Stimulated activated CD8-positive, alpha-beta memory T cell treated with anti-CD3 and anti-CD28 coated beads, Interleukin-12 subunit alpha, Interleukin-12 subunit beta, amount 100 ng/mL, for 24 hours (primary cell): ENCODE results near the gene SFMBT1.
"Not testable (repeated sequence)": the region's sequence is repeated elsewhere in the genome, so short reads cannot be mapped to it uniquely, and the experiment has no call there.

Source experiments
- DNase-seq: peaks from one replicate; pipeline ENCODE4 v3.0.0-alpha.2; 2020; ENCODE audit errors: extremely low read depth

Gene SFMBT1

DNA sequence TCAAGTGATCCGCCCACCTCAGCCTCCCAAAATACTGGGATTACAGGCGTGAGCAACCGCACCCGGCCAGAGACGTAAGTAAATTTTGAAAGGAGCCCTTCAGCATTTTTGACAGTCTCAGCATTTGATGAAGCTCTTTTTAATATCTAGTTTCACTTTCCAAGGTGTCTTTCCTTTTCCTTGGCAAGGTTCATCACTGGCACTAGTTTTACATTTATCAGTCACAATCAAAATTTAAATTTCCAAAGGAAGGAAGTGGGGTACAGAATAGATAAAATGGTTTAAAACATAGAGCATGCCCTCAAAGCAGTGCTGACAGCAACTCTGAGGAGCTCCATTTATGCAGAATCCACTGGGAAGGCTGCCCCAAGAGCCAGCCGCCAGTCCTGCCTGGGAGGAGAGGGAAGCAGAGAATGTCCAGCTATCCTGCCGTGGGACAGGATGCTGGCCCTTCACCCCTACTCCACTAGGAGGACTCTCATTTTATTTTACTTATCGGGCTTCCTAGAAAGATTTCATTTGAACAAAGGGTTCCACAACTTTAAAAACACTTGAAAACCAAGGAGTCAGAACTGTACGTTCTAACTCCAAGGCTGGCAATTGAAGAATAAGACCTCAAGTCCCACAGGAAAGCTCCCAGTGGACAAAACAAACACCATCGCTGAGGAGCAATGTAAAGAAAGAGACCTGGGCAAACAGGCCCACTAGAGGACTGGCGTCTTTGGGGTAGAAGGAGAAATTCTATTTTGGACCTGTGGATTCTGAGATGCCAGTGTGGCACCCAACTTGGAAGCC lies 9.9 kb downstream of the SFMBT1 start:
- DNase-seq, result no peak

DNA sequence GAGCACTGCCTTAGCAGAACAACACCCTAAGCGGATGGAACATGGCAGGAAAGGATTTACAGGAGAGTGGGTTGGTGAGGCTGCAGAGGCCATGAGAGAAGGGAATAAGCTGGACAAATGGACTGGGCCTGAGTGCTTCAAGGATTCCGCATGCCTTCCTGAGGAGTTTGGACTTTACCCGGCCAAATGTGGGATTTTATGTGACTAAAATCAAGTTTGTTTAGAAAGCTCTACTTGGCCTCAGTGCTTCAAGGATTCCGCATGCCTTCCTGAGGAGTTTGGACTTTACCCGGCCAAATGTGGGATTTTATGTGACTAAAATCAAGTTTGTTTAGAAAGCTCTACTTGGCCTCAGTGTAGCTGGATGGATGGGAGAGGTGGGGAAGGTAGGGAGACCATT lies 10.9 kb downstream of the SFMBT1 start:
- not testable (repeated sequence) for DNase-seq

DNA sequence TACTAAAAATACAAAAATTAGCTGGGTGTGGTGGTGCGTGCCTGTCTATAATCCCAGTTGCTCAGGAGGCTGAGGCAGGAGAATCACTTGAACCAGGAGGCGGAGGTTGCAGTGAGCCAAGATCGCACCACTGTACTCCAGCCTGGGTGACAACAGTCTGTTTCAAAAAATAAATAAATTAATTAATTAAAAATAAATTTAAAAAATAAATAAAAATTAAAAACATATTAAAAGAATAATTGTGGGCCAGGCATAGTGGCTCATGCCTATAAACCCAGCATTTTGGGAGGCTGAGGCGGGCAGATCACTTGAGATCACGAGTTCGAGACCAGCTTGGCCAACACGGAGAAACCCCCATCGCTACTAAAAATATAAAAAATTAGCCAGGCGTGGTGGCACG lies 11.5 kb downstream of the SFMBT1 start:
- not testable (repeated sequence) for DNase-seq

DNA sequence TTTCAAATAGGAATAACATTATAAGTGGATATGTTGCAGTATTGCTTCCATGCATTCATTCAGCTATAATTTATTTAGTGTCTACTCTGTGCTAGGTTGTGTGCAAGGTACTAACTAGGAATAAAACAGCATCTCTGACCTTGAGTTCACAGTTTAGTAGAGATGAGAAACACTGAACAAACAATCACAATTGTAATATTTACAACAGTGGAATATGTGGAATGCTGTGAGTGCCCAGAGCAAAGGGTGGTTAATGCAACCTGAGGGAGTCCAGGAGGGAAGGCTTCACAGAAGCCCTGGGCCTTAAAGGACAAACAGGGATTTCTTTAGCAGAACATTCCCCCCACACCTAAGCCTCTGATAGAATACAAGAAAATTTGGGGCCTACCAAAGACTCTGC lies 13.3 kb downstream of the SFMBT1 start:
- no peak for DNase-seq

DNA sequence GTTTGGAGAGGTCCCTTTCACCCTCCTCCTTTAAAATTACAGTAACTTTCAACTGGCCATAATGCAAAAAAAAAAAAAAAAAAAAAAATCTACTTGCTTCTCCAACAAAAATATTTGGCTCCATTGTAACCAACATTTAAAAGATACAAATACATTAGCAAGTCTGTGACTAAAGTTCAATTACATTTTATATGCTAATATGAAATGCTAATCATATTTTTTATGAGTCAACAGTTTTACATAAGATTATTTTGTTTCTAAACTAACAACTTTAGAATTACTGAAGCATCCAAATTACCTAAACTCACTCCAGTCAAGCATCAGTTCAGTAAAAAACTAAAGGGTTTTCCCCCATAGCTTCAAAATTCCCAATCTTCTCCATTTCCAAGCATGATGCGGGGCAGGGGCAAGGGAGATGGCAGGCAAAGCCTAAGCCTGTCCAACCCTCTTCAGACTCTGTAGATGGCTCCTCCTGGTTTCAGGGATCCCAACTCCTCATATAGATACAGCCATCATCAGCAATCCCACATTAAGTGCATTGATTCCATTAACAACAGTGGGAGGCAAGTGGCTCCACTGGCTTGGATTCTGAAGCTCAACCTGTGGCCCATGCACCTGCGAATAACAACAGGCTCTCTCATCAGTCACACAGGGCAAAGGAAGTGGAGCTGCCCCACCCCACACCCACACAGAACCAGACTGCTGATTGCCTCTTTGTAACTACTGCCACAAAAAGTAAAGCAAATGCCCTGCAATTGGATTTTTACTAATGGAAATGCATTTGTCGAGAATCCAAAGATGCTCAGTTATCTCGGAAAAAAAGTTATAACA lies 15.0 kb downstream of the SFMBT1 start:
- DNase-seq, result peak; percentile 5

GRCh38 chr3:53028641-53029040 lies 17.2 kb downstream of the SFMBT1 start:
- DNase-seq, result no peak

DNA sequence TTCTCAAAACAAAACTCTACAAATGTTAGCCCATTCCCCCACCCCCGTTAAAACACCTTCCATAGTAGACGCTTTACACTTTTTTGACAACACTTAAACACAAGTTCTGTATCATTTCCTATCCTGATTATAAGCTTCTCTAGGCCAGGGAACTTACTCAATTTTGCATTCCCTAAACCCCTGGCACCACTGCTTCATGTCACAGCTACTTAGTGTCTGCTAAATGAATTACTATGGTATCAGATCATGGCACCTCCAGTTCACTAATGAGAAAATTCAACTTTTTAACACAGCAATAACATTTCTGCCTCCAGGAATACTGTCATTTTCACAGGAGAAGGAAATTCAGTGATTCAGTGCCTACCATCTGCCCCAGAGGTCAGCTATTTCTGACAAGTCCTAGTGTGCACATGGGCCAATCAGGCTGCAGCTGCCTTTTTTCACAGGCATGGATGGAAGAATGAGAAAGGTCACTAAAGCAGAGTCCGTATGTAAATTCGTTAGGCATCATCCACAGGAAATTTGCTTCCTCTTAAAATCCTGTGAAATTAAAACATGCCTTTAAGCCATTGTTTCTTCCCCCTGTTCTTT lies 18.5 kb downstream of the SFMBT1 start:
- no peak for DNase-seq

- DNase-seq, result no peak
These were observed 19.3 kb downstream of the SFMBT1 start for GRCh38 chr3:53026382-53027162.

- DNase-seq, result no peak
These were observed 21.6 kb downstream of the SFMBT1 start for GRCh38 chr3:53024315-53024714.

DNA sequence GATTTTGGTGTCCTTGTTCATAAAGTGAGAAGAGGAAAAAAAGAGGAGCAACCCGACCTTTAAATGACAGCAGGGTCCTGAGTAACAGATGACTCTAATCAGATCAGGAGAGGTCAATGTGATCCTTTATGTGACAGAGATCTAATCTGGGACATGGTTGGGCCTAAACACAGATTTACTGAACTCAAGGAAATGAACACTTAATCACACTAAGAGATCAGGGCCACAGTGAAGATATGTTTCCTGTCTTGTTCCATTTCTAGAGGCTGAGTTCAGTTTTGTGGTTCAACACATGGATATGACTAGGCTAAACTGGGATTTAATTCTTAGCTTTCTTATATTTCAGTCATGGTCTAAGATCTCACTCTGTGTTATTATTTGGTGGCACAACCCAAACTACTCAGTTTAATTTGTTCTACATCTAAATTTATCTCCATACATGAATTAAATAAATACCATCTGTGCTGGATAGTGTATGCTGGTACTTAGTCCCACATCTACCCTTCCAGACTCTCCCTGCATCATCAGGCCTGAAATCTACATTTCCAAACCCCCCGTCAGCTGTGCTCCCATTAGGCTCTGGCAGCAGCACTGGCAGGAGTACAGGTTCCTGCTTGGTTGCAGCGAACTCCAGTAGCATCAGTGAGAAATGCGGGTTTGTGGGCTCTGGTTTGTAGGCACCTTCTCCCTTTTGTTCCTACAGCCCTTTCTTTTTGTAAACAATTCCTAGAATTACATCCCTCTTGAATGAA lies 22.6 kb downstream of the SFMBT1 start:
- no peak for DNase-seq

- no peak for DNase-seq
These were observed 23.2 kb downstream of the SFMBT1 start for GRCh38 chr3:53022647-53023046.

GRCh38 chr3:53016236-53016635 lies 29.6 kb downstream of the SFMBT1 start:
- DNase-seq, result no peak

DNA sequence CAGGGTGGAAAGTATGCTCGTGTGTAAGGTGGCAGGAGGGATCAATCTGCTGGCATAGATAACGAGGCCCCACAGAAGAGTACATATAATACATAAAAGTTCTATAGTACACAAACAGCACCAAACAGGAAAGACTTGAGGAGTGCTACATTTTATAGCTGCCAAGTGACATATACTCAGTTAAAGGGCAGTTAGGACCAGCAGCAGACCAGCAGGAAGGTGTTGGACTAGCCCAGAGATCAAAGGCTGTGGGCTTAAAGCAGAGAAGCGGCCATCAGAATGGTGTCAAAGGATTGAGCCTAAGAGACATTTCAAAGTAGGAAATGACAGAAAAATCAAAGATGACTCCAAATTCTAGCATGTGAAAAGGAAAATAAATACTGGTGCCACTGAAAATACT lies 34.5 kb downstream of the SFMBT1 start:
- no peak for DNase-seq

DNA sequence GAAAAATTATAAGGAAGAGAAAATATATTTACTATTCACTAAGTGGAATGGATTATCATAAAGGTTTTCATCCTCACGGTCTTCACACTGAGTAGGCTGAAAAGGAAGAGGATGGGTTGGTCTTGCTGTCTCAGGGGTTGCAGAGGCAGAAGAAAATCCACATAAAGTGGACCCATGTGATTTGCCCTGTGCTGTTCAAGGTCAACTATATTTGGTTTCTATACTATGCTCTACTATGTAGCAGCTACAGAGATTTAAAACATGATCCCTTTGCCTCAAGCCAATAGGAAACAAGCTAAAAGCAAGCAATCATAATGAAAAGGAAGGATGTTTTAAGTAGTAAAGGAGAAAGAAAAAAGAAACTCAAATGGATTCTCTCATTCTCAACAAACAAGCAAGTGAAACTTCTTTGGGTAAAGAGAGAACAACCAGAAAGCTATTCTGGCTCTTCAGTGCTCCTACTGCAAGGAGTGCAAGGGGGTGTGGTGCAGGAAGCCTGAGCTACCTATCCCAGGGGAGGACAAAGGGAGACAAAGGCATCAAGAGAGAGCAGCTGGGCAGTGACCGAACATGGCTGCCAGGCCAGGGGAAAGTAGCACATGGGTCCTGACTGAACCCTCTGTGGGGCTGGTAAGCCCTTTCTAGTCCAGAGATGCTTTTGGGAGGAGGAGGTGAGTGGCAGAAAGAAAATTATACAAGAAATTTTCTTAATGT lies 35.9 kb downstream of the SFMBT1 start:
- no peak for DNase-seq

GRCh38 chr3:53008932-53009331 lies 36.9 kb downstream of the SFMBT1 start:
- DNase-seq, result no peak

- no peak for DNase-seq
These were observed 39.9 kb downstream of the SFMBT1 start for GRCh38 chr3:53005854-53006513.

DNA sequence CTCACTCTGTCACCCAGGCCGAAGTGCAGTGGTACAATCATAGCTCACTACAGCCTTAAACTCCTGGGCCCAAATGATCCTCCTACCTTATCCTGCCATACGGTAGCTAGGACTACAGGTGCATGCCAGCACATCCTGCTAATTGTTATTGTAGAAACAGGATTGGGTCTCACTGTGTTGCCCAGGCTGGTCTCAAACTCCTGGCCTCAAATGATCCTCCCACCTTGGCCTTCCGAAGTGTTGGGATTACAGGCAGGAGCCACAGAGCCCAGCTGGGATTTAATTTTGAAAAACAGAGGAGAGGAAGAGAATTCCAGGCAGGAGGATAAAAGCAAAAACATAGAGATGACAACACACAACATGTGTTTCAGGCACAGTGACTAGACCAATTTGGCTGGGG lies 40.5 kb downstream of the SFMBT1 start:
- DNase-seq, result no peak

DNA sequence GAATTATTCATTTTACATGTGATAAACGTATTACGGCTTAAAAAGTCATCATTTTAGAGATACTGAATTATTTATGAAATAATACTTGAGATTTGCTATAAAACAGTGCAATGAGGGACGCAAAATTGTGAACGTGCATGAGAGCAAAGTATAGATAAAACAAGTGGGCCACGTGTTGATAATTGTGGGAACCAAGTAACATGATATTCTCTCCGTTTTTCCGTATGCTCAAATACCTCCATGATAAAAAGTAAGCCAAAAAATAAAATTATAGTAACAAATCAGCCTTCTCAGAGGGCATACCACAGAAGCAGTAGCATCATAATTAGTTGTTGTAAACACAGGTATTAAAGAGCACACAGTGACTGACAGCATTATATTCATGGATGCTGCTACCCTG lies 42.6 kb downstream of the SFMBT1 start:
- no peak for DNase-seq

DNA sequence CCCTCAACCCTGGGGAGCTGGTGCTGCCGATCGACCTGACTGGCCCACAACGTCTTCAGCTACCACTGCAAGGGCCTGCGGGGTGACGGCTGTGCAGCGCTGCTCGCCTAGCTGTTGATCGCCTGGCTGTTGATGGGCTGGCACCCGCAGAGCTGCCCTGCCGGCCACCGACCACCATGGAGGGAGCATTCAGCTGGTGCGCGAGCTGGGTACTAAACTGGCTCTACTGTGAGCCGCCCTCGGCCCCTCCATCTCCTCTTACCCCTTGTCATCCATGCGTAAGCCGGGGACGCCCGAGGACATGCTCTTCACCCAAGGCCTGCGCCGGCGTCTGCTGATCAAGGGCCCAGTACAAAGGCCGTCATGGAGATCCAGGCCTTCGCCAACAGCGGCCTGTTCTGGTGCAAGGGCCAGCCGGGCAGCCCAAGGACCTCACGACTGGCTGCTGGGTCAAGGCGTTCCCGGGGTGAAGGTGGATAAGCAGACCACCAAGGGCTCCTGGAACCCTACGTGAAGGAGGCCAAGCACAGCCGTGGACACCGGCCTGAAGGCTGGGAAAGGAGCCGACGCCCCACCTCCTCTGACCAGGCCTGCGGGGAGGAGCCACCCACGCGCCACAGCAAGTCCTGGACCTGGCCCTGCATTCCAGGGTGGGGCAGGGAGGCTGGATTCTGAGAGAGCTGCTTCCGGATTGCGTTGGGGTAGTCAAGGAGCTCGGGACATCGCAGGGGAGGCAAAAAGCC lies 46.9 kb downstream of the SFMBT1 start:
- no peak for DNase-seq
